SK-N-SH treated with all-trans-retinoic acid at 6 μM for 48 hours (cell line): ENCODE measurements around the gene TBC1D8B.
"Not testable (repeated sequence)": the region's sequence is repeated elsewhere in the genome, so short reads cannot be mapped to it uniquely, and the experiment has no call there.

ENCODE experiments used
- ATAC-seq: fragments of 200-7000 bp; cut with Tn5 transposase; 3 replicates; pipeline ENCODE4 v1.9.1; 2020; ENCODE audit warnings: mild to moderate bottlenecking, moderate library complexity
- BACH2 ChIP-seq: fragments of 250-450 bp; sonication (Bioruptor Pico); IDR thresholded peaks from 2 replicates; pipeline ENCODE4 v1.9.0; 2021; ENCODE audit warnings: mild to moderate bottlenecking, borderline replicate concordance
- CSDC2 ChIP-seq: fragments of 250-450 bp; sonication (Bioruptor Pico); IDR thresholded peaks from 2 replicates; pipeline ENCODE4 v1.5.0; 2020; ENCODE audit warnings: mild to moderate bottlenecking, moderate library complexity
- ESRRG ChIP-seq: fragments of 250-450 bp; sonication (Bioruptor Pico); IDR thresholded peaks from 2 replicates; pipeline ENCODE4 v1.6.1; 2021; ENCODE audit warnings: mild to moderate bottlenecking
- GLIS3 ChIP-seq: fragments of 250-450 bp; sonication (Bioruptor Pico); IDR thresholded peaks from 2 replicates; pipeline ENCODE4 v1.5.0; 2020; ENCODE audit warnings: mild to moderate bottlenecking, moderate library complexity
- ISL1 ChIP-seq: fragments of 250-450 bp; sonication (Bioruptor Pico); IDR thresholded peaks from 2 replicates; pipeline ENCODE4 v2.1.2; 2022; ENCODE audit warnings: mild to moderate bottlenecking, moderate library complexity
- PATZ1 ChIP-seq: fragments of 250-450 bp; sonication (Bioruptor Pico); IDR thresholded peaks from 2 replicates; pipeline ENCODE4 v1.8.0; 2020; ENCODE audit warnings: mild to moderate bottlenecking, moderate library complexity, borderline replicate concordance
- PPARA ChIP-seq: fragments of 250-450 bp; sonication (Bioruptor Pico); IDR thresholded peaks from 2 replicates; pipeline ENCODE4 v1.5.0; 2020; ENCODE audit warnings: mild to moderate bottlenecking, borderline replicate concordance
- SNAI2 ChIP-seq: fragments of 250-450 bp; sonication (Bioruptor Pico); IDR thresholded peaks from 2 replicates; pipeline ENCODE4 v1.5.0; 2020; ENCODE audit warnings: mild to moderate bottlenecking, moderate library complexity
- TOX ChIP-seq: fragments of 250-450 bp; sonication (Bioruptor Pico); IDR thresholded peaks from 2 replicates; pipeline ENCODE4 v1.8.0; 2021; ENCODE audit warnings: mild to moderate bottlenecking, moderate library complexity, borderline replicate concordance
- TSHZ2 ChIP-seq: fragments of 250-450 bp; sonication (Bioruptor Pico); IDR thresholded peaks from 2 replicates; pipeline ENCODE4 v1.5.0; 2020; ENCODE audit warnings: mild to moderate bottlenecking, moderate library complexity
- ZC3H10 ChIP-seq: fragments of 250-450 bp; sonication (Bioruptor Pico); IDR thresholded peaks from 2 replicates; pipeline ENCODE4 v1.5.1; 2021; ENCODE audit warnings: mild to moderate bottlenecking, moderate library complexity
- ZFP3 ChIP-seq: fragments of 250-450 bp; sonication (Bioruptor Pico); IDR thresholded peaks from 2 replicates; pipeline ENCODE4 v1.5.0; 2020; ENCODE audit warnings: mild to moderate bottlenecking, moderate library complexity
- ZFP30 ChIP-seq: fragments of 450-650 bp; formaldehyde crosslinking; IDR thresholded peaks from 2 replicates; pipeline ENCODE4 v1.5.0; 2022; ENCODE audit warnings: mild to moderate bottlenecking, moderate library complexity
- ZNF565 ChIP-seq: fragments of 450-650 bp; formaldehyde crosslinking; conservative IDR thresholded peaks from 2 replicates; pipeline ENCODE4 v1.5.0; 2020; ENCODE audit warnings: low read depth, mild to moderate bottlenecking, moderate library complexity
- ZNF70 ChIP-seq: fragments of 450-650 bp; formaldehyde crosslinking; IDR thresholded peaks from 2 replicates; pipeline ENCODE4 v1.5.0; 2020; ENCODE audit warnings: mild to moderate bottlenecking, moderate library complexity
- TF ChIP-seq, protein P1 (sequence below): fragments of 250-450 bp; sonication (Bioruptor Pico); IDR thresholded peaks from 2 replicates; pipeline ENCODE4 v1.8.0; 2021; ENCODE audit warnings: low read depth, mild to moderate bottlenecking, moderate library complexity, borderline replicate concordance

The TBC1D8B gene

GRCh38 chrX:106802063-106802387 is 448 bp upstream of the TBC1D8B start:
- TF ChIP-seq ESRRG (CRISPR knock-in tag) (no peak), SNAI2 (CRISPR knock-in tag) (no peak), PATZ1 (CRISPR knock-in tag) (no peak), CSDC2 (CRISPR knock-in tag) (no peak), ZC3H10 (CRISPR knock-in tag) (no peak), TSHZ2 (CRISPR knock-in tag) (no peak), PPARA (no peak), ZNF565 (CRISPR knock-in tag) (no peak)
- no peak for ATAC-seq

DNA sequence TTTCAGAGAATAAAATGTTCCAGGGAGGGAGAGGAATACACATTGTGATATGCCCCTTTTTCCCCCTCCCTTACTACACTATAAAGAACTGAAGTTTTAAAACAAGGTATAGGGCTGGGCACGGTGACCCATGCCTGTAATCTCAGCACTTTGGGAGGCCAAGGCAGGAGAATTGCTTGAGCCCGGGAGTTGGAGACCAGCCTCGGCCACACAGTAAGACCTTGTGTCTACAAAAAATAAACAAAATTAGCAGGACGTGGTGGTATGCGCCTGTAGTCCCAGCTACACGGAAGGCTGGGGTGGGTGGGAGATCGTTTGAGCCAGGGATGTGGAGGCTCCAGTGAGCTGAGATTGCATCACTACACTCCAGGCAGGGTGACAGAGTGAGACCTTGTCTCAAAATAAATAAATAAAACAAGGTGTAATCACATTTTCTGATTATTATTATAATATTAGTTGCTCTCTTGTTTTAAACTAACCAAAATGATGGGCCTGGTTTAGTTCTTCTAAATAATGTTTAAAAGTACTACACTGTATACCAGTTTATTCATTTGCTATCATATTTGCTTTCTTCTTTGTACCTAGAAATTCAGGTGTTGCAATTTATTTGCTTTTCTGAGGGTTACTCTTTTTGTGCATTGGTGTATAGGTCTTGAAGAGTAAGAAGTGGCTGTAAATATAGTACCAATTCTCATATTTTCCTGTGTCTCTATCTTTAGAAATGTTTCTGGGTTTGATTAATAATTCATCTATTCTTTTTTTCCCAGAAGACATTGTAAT is 8.8 kb downstream of the TBC1D8B start:
- no peak for ATAC-seq
- TF ChIP-seq ZNF70 (CRISPR knock-in tag) (no peak), ZFP30 (no peak)

DNA sequence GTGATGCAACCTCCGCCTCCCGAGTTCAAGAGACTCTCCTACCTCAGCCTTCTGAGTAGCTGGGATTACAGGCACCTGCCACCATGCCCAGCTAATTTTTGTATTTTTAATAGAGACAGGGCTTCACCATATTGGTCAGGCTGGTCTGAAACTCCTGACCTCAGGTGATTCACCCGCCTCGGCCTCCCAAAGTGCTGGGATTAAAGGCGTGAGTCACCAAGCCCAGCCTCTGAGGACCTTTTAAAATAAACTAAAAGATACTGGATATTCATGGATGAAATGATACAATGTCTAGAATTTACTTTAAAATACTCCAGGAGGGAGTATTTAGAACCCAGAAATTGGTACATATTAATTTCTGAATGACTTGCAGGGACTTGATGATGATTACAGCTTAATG is 10.5 kb downstream of the TBC1D8B start:
- not testable (repeated sequence) for ATAC-seq

GRCh38 chrX:106814093-106814492 is 11.6 kb downstream of the TBC1D8B start:
- not testable (repeated sequence) for ATAC-seq

DNA sequence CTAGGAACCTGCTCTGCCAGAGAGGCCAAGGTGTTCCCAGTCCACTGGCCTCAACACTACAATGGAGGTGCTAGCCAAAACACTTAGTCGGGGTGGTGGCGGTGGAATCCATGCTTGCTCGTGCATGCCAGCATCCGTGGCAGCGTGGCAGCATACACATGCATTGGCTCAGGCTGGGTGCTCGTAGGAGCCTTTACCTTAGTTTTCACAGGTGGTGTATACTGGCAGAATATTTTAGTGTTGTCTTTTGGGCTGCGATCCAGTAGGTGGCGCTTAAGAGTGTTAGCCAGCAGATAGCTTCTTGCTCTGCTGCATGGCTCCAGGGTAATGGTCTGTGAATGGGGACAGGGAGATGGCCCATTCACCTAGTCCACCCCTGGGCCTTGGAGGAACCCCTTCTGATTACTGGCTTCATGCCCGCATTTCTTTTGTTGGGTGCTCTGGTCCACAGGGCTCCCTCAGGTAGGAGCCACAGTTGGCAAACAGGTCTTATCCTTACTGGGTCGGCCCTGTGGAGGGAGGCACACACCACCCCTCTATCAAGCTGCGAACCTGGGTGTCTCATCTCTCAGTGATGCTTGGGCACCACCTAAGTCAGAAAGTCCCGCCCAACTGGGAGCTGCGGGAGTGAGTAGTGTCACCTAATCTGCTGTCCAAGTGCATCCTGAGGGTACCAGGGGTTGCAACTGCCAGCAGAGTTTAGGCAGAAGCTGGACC is 60.7 kb downstream of the TBC1D8B start:
- peak; percentile 92 for ATAC-seq
- TF ChIP-seq ZC3H10 (CRISPR knock-in tag), result no peak
- TF ChIP-seq BACH2 (CRISPR knock-in tag), result no peak
- no peak for TF ChIP-seq GLIS3 (CRISPR knock-in tag)
- no peak for TF ChIP-seq ISL1 (CRISPR knock-in tag)
- no peak for TF ChIP-seq ZNF565 (CRISPR knock-in tag)
- TF ChIP-seq ESRRG (CRISPR knock-in tag), result no peak
- TF ChIP-seq ZFP3 (CRISPR knock-in tag), result no peak
- TF ChIP-seq TOX (CRISPR knock-in tag), result no peak
- no peak for TF ChIP-seq TSHZ2 (CRISPR knock-in tag)
- TF ChIP-seq, protein P1, sequence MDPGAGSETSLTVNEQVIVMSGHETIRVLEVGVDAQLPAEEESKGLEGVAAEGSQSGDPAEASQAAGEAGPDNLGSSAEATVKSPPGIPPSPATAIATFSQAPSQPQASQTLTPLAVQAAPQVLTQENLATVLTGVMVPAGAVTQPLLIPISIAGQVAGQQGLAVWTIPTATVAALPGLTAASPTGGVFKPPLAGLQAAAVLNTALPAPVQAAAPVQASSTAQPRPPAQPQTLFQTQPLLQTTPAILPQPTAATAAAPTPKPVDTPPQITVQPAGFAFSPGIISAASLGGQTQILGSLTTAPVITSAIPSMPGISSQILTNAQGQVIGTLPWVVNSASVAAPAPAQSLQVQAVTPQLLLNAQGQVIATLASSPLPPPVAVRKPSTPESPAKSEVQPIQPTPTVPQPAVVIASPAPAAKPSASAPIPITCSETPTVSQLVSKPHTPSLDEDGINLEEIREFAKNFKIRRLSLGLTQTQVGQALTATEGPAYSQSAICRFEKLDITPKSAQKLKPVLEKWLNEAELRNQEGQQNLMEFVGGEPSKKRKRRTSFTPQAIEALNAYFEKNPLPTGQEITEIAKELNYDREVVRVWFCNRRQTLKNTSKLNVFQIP (CRISPR knock-in tag), result no peak
